Bronchial epithelial cell (primary cell): Measurements from ENCODE around the gene MLLT11. TPM values are rescaled to one million over a fixed set of nuclear protein-coding genes. Genes with fewer than 3 reads are reported as not detected.
A peak's percentile ranks its signal among the peaks of the same experiment; 100 is the strongest.

Source experiments
- DNase-seq: peaks from one replicate; pipeline ENCODE4 v3.0.0-alpha.2; 2010; ENCODE audit warnings: low read depth
- FAIRE-seq: peaks from 2 replicates; lab custom pipeline; 2011; peaks lifted over from hg19 to GRCh38; lab: Jason Lieb, UNC
- H3K27me3 ChIP-seq: 2 replicates; pipeline ENCODE4 v1.5.1; 2011; ENCODE audit warnings: low read length; ENCODE audit not compliant: control insufficient read depth, insufficient read depth
- H3K36me3 ChIP-seq: 2 replicates; pipeline ENCODE4 v1.5.1; 2011; ENCODE audit warnings: low read length; ENCODE audit not compliant: control insufficient read depth, insufficient read depth
- H3K4me3 ChIP-seq: 2 replicates; pipeline ENCODE4 v1.5.1; 2011; ENCODE audit warnings: mild to moderate bottlenecking, low read depth, low read length, control low read depth
- CTCF ChIP-seq: IDR thresholded peaks from 2 replicates; pipeline ENCODE4 v1.5.1; 2011; ENCODE audit warnings: mild to moderate bottlenecking, moderate library complexity, low read length, control low read depth, inconsistent platforms; ENCODE audit not compliant: insufficient read depth, severe bottlenecking
- total RNA-seq: library from RNA; depleted of rRNA; stranded (reverse); fragments of >200 nt; gene quantifications from 2 replicates; pipeline ENCODE4 v1.2.1, GENCODE V29; 2014

Gene MLLT11, protein sequence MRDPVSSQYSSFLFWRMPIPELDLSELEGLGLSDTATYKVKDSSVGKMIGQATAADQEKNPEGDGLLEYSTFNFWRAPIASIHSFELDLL
- total RNA-seq, result 0.79 and 4.4 TPM in 2 replicates

GRCh38 chr1:151060007-151060656, at the start of gene MLLT11:
Gene MLLT11 (plus strand): TSS chr1:151060397. CDS start chr1:151067225, 6,828 bp downstream.
- peak; percentile 55 for DNase-seq
- no peak for FAIRE-seq
- H3K4me3 ChIP-seq, result peak within 1 kb of the TSS; percentile 92

GRCh38 chr1:151011154-151011850, 48.9 kb upstream of the MLLT11 start:
- FAIRE-seq (no peak), DNase-seq (no peak)
- Histone ChIP-seq H3K27me3 (no peaks in the 10 kb centered on the region), H3K4me3 (no peak overlapping the region), H3K36me3 (no peaks in the 10 kb centered on the region)
- no peak for TF ChIP-seq CTCF

More at GRCh38 chr1:151060007-151060656, at the start of gene MLLT11:
- Histone ChIP-seq H3K36me3 (peaks cover 8% of the 10 kb centered on the region), H3K27me3 (no peaks in the 10 kb centered on the region)
- TF ChIP-seq CTCF, result no peak

DNA sequence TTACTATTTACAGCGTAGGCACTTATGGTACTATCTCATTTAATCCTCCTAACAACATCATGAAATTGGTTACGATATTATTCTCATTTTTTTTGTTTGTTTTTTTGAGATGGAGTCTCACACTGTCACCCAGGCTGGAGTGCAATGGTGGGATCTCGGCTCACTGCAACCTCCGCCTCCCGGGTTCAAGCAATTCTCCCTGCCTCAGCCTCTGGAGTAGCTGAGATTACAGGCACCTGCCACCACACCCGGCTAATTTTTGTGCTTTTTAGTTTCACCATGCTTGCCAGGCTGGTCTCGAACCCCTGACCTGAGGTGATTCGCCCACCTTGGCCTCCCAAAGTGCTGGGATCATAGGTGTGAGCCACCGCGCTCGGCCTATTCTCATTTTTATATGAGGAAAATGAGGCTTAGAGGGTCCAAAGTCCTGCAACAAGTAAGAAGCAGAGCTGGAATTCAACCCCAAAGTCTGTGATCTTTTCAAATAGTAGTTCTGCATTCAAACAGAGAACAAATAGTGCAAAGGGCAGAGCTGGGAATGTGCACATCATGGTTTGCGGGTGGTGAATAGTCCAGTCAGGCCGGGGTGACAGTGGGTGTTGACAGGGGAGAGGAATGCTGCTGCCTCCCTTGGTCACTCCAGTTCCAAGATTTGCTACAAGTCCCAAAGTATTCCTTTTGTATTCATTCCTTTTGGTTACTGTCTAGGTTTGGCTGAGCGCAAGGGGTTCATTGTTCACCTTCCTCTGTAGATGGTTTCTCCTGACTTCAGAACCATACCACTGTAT, 47.3 kb upstream of the MLLT11 start:
- no peak for FAIRE-seq
- Histone ChIP-seq H3K27me3 (no peaks in the 10 kb centered on the region), H3K4me3 (no peak overlapping the region), H3K36me3 (no peaks in the 10 kb centered on the region)
- TF ChIP-seq CTCF, result no peak
- no peak for DNase-seq

DNA sequence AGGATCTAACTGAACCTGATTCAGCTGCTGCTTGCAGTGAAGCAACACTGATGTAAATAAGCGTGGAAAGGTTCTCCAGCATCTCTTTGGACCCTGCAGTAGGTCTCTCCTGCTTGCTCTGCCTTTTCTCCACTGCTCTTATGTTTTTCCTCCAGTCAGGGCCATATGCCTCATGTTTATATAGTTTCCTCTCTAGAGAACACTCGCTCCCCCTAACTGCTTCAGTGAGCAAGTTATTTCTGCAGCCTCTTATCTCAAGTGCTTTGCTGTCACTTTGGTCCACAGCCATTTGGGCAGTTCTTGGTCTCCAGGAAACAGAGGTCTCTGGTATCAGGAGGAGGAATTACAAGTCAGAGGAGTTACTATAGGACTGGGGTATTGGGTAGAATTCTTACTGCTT, 46.7 kb upstream of the MLLT11 start:
- Histone ChIP-seq H3K27me3 (no peaks in the 10 kb centered on the region), H3K4me3 (no peak overlapping the region), H3K36me3 (no peaks in the 10 kb centered on the region)
- DNase-seq (no peak), FAIRE-seq (no peak)
- TF ChIP-seq CTCF, result no peak

GRCh38 chr1:151024540-151025146, 35.6 kb upstream of the MLLT11 start:
- FAIRE-seq (peak; percentile 13), DNase-seq (peak; percentile 64)
- H3K36me3 ChIP-seq, result peaks cover 4% of the 10 kb centered on the region
- TF ChIP-seq CTCF, result peak; percentile 83
- no peak overlapping the region for H3K4me3 ChIP-seq
- no peaks in the 10 kb centered on the region for H3K27me3 ChIP-seq
